ENCODE data around the gene DENND2A.
"Not testable (repeated sequence)": the region's sequence is repeated elsewhere in the genome, so short reads cannot be mapped to it uniquely, and the experiment has no call there.

The DENND2A gene

GRCh38 chr7:140646931-140647647, 6.5 kb upstream of the DENND2A start:
- DNase-seq (ENCODE audit: low read depth in 2 of 2): no peak

- no peak for DNase-seq (ENCODE audit: low read depth in 2 of 2)
Observed at GRCh38 chr7:140645166-140645900, 4.7 kb upstream of the DENND2A start.

- DNase-seq (ENCODE audit: low read depth in 2 of 2): not testable (repeated sequence)
Observed at GRCh38 chr7:140644761-140645160, 4.1 kb upstream of the DENND2A start.

- DNase-seq (ENCODE audit: low read depth in 2 of 2): no peak
Observed at GRCh38 chr7:140643416-140643815, 2.8 kb upstream of the DENND2A start.

- no peak for DNase-seq (ENCODE audit: low read depth in 2 of 2)
Observed at GRCh38 chr7:140641524-140642195, 1.0 kb upstream of the DENND2A start.

GRCh38 chr7:140640060-140640637, 464 bp downstream of the DENND2A start:
- no peak for DNase-seq (ENCODE audit: low read depth in 2 of 2)

- DNase-seq (ENCODE audit: low read depth in 2 of 2): no peak
Observed at GRCh38 chr7:140639366-140640053, 1.1 kb downstream of the DENND2A start.

GRCh38 chr7:140638173-140638791, 2.3 kb downstream of the DENND2A start:
- DNase-seq (ENCODE audit: low read depth in 2 of 2): no peak

- no peak for DNase-seq (ENCODE audit: low read depth in 2 of 2)
Observed at GRCh38 chr7:140637400-140637799, 3.2 kb downstream of the DENND2A start.

- no peak for DNase-seq (ENCODE audit: low read depth in 2 of 2)
Observed at GRCh38 chr7:140635816-140636215, 4.8 kb downstream of the DENND2A start.

- DNase-seq (ENCODE audit: low read depth in 2 of 2): no peak
Observed at GRCh38 chr7:140635345-140635744, 5.3 kb downstream of the DENND2A start.

- no peak for DNase-seq (ENCODE audit: low read depth in 2 of 2)
Observed at GRCh38 chr7:140631602-140632001, 9.0 kb downstream of the DENND2A start.

- DNase-seq (ENCODE audit: low read depth in 2 of 2): no peak
Observed at GRCh38 chr7:140631021-140631420, 9.6 kb downstream of the DENND2A start.

GRCh38 chr7:140625908-140626868, 14.4 kb downstream of the DENND2A start:
- DNase-seq (ENCODE audit: low read depth in 2 of 2): no peak

GRCh38 chr7:140625192-140625558, 15.4 kb downstream of the DENND2A start:
- DNase-seq (ENCODE audit: low read depth in 2 of 2): not testable (repeated sequence)

- no peak for DNase-seq (ENCODE audit: low read depth in 2 of 2)
Observed at GRCh38 chr7:140624392-140625191, 16.0 kb downstream of the DENND2A start.

GRCh38 chr7:140623980-140624379, 16.6 kb downstream of the DENND2A start:
- DNase-seq (ENCODE audit: low read depth in 2 of 2): no peak

GRCh38 chr7:140621401-140622021, 19.1 kb downstream of the DENND2A start:
- no peak for DNase-seq (ENCODE audit: low read depth in 2 of 2)
